Measurements from ENCODE around the gene HRH3.

The HRH3 gene

DNA sequence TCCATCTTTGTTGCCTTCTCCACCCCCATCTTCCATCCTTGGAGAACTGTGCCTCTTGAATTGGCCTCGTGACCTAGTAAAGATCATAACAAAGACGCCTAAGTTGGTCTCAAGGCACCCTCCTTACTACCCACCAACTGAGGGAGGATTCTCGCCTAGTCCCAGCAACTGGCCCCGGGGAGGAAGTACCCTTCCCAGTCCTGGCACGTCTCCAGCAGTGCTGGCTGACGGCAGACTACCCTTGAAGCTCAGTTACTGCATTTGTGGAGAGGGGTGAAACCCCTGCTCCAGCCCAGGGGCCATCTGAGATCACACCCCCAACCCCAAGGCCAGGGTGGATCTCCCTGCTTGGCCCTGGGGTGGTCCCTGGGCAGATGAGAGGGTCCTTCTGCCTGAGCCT is 16.1 kb upstream of the HRH3 start:
- no peak overlapping the region for H3K4me3 ChIP-seq (ENCODE audit: low read depth, low read length)
- H3K27ac ChIP-seq (ENCODE audit: low read depth, low read length), result no peak overlapping the region

DNA sequence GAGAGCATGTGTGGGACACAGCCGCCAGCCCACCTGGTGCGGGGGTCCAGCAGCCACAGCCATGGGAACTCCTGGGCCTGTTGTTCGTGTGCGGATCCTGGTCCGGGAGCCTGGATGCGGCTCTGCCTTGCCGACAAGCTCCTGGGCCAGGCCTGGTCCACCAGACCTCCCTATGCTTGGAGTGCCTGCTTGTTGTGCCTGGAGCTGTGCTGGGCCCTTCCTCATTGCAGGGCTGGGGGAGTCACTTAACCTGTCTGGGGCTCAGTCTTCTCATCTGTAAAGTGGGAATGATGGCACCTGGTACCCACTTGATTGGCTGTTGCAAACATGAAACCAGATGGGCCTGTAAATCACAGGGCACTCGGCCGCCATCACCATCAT is 15.7 kb upstream of the HRH3 start:
- Histone ChIP-seq H3K9me3 (ENCODE audit: control insufficient read depth, insufficient read depth, low read depth, low read length) (no peaks in the 10 kb centered on the region), H3K9ac (ENCODE audit: low read length) (no peak overlapping the region), H3K4me3 (ENCODE audit: low read depth, low read length) (no peak overlapping the region), H3K27ac (ENCODE audit: low read depth, low read length) (no peak overlapping the region), H3K27me3 (ENCODE audit: control insufficient read depth, insufficient read depth, low read length) (peaks cover 9% of the 10 kb centered on the region; the same call in 1 of the 2 replicates), H3K36me3 (ENCODE audit: control insufficient read depth, insufficient read depth, low read length) (no peaks in the 10 kb centered on the region), H3K4me1 (ENCODE audit: control insufficient read depth, insufficient read depth, low read length) (peaks cover 15% of the 10 kb centered on the region)

More for the DNA sequence above, 16.1 kb upstream of the HRH3 start:
- Histone ChIP-seq H3K27me3 (ENCODE audit: control insufficient read depth, insufficient read depth, low read length) (peaks cover 5% of the 10 kb centered on the region; the same call in 1 of the 2 replicates), H3K9ac (ENCODE audit: low read length) (no peak overlapping the region), H3K4me1 (ENCODE audit: control insufficient read depth, insufficient read depth, low read length) (peaks cover 15% of the 10 kb centered on the region), H3K9me3 (ENCODE audit: control insufficient read depth, insufficient read depth, low read depth, low read length) (no peaks in the 10 kb centered on the region), H3K36me3 (ENCODE audit: control insufficient read depth, insufficient read depth, low read length) (no peaks in the 10 kb centered on the region)

DNA sequence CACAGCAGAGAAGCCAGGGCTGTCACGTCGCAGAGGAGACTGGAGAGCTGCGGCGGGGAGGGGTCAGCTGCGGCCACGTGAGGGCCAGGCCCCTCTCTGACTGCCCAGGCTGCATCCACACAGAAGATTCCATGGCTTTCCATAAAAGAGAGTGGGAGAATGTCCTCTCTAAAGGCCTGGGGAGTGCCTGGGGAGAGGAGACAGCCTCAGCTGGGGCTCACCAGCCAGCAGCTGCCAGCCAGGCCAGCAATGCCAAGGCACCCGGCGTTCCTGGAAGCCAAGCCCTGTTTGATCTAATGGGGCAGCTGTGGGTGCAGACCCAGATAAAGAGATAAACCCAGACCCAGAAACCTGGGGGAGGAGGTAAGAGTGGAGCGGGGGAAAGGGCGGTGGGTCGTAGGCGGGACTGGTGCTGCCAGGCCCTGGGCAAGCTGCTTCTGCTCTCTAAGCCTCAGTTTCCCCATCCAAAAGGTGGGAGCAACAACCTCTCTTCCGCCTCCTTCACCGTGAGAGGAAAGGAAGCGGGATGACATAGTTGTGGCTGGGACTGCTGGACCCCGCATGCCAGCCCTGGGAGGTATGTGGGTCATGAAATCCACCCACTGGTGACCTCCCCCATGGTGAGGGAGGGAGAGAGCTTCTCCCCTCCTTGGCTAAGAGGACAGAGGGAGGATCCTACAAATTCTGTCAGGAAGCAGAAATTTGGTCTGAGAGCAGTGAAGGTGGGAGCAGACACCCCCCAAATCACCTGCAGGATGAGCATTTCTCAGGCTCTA is 15.1 kb upstream of the HRH3 start:
- Histone ChIP-seq H3K9ac (ENCODE audit: low read length) (no peak overlapping the region), H3K36me3 (ENCODE audit: control insufficient read depth, insufficient read depth, low read length) (no peaks in the 10 kb centered on the region), H3K4me3 (ENCODE audit: low read depth, low read length) (no peak overlapping the region), H3K4me1 (ENCODE audit: control insufficient read depth, insufficient read depth, low read length) (peaks cover 15% of the 10 kb centered on the region), H3K9me3 (ENCODE audit: control insufficient read depth, insufficient read depth, low read depth, low read length) (no peaks in the 10 kb centered on the region), H3K27me3 (ENCODE audit: control insufficient read depth, insufficient read depth, low read length) (peaks cover 9% of the 10 kb centered on the region; the same call in 1 of the 2 replicates), H3K27ac (ENCODE audit: low read depth, low read length) (no peak overlapping the region)

DNA sequence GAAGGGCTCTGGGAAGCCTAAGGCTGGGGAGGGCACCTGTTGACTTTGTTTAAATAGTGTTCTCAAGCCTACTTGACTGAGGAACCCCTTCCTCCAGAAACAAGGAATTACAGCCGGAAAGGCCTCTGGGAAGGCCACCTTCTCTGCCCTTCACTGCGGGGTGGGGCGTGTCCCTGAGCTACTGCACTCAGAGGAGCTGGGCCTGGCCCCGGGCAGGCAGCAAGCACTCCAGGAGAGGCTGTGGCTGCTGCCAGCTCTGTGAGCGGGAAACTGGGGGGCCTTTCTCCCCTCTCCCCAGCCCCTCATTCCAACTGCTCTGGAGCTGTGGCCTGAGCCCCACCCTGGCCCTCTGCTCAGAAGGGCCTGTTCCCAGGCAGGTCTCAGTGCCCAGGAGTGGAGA is 14.3 kb upstream of the HRH3 start:
- Histone ChIP-seq H3K9ac (ENCODE audit: low read length) (no peak overlapping the region), H3K27me3 (ENCODE audit: control insufficient read depth, insufficient read depth, low read length) (peaks cover 9% of the 10 kb centered on the region; the same call in 1 of the 2 replicates), H3K27ac (ENCODE audit: low read depth, low read length) (no peak overlapping the region), H3K36me3 (ENCODE audit: control insufficient read depth, insufficient read depth, low read length) (no peaks in the 10 kb centered on the region), H3K4me3 (ENCODE audit: low read depth, low read length) (no peak overlapping the region), H3K9me3 (ENCODE audit: control insufficient read depth, insufficient read depth, low read depth, low read length) (no peaks in the 10 kb centered on the region), H3K4me1 (ENCODE audit: control insufficient read depth, insufficient read depth, low read length) (peaks cover 11% of the 10 kb centered on the region)

DNA sequence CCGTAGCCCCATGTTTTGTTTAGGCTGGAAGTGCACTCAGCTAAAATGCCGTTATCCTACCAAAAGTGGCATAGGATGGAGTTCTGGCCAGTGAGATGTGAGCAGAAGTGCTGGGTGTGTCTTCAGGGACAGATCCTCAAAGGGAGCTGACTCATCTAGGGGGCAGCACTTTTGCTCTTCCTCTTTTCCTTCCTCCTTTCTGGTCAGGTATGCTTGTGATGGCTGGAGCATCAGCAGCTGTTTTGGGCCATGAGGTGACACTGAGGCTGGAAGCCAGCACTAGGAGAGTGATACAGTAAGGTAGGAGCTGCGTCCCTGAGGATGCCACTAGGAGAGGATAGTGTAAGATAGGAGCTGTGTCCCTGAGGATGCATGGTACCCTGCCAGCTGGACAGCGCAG is 13.6 kb upstream of the HRH3 start:
- Histone ChIP-seq H3K36me3 (ENCODE audit: control insufficient read depth, insufficient read depth, low read length) (no peaks in the 10 kb centered on the region), H3K27ac (ENCODE audit: low read depth, low read length) (no peak overlapping the region), H3K4me3 (ENCODE audit: low read depth, low read length) (no peak overlapping the region), H3K4me1 (ENCODE audit: control insufficient read depth, insufficient read depth, low read length) (peaks cover 7% of the 10 kb centered on the region; the same call in 1 of the 2 replicates), H3K9ac (ENCODE audit: low read length) (no peak overlapping the region), H3K27me3 (ENCODE audit: control insufficient read depth, insufficient read depth, low read length) (peaks cover 9% of the 10 kb centered on the region; the same call in 1 of the 2 replicates), H3K9me3 (ENCODE audit: control insufficient read depth, insufficient read depth, low read depth, low read length) (no peaks in the 10 kb centered on the region)

DNA sequence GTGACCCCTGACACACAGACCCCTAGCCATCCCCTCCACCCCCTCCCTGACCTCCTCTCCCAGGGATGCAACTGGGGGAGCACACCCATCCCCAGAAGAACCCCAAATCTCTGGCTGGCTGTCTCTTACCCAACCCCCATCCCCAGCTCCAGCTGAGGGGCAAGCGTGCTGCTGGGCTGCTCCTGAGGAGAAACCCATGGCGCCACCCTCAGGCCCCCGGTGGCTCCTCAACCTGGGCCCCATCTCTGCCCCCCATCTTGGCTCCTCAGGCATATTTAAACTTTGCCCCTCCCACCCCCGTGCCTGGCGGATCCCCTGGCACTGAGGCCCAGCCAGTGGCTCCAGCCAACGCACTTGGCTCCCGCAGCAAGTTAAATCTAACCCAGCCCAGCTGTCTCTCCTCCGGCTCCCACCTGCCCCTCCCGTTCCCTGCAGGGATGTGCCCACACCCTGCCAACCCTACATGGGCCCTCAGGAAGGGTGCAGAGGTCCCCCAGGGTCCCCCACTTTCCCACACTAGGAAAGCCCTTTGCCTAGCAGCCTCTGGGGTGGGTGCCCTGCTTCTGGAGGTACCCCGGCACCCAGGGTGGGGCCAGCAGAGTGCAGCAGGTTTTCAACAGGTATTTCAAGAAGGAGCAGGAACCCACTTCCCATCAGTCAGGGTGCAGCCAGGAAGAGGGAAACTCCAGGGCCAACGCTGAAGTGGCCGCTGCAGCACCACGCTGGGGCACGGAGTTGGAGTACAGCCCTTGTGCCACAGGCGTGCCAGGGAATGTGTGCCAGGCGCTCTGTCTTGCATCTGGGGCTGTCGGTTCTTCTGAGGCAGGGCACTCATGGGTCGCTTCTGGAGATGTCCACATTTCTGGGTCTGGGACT is 12.9 kb upstream of the HRH3 start:
- no peak overlapping the region for H3K9ac ChIP-seq (ENCODE audit: low read length)
- H3K4me1 ChIP-seq (ENCODE audit: control insufficient read depth, insufficient read depth, low read length), result peaks cover 7% of the 10 kb centered on the region; the same call in 1 of the 2 replicates
- no peak overlapping the region for H3K4me3 ChIP-seq (ENCODE audit: low read depth, low read length)
- H3K27me3 ChIP-seq (ENCODE audit: control insufficient read depth, insufficient read depth, low read length), result peaks cover 9% of the 10 kb centered on the region; the same call in 1 of the 2 replicates
- H3K36me3 ChIP-seq (ENCODE audit: control insufficient read depth, insufficient read depth, low read length), result no peaks in the 10 kb centered on the region
- H3K9me3 ChIP-seq (ENCODE audit: control insufficient read depth, insufficient read depth, low read depth, low read length), result no peaks in the 10 kb centered on the region
- no peak overlapping the region for H3K27ac ChIP-seq (ENCODE audit: low read depth, low read length)

DNA sequence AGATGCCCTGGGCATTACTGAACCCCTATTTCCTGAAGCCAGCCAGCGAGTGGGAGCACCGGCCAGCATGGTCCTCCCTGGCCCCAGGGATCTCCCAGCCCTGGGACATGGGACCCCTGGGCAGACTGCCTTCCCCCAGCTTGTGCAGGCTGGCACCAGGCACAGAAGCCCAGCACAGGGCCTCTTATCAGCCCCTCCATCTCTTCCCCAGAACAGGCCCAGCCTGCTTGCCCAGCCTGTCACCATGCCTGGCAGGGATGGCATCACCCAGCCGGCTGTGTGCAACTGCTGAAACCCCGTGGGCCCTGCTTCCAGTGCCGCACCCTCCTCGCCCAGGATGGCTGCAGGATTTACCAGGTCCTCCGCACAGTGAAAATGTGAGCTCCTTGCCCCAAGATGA is 12.1 kb upstream of the HRH3 start:
- Histone ChIP-seq H3K27me3 (ENCODE audit: control insufficient read depth, insufficient read depth, low read length) (peaks cover 9% of the 10 kb centered on the region; the same call in 1 of the 2 replicates), H3K4me1 (ENCODE audit: control insufficient read depth, insufficient read depth, low read length) (0 out of 2 replicates have a peak, but pooled peaks cover 3% of the 10 kb centered on the region), H3K36me3 (ENCODE audit: control insufficient read depth, insufficient read depth, low read length) (no peaks in the 10 kb centered on the region), H3K9ac (ENCODE audit: low read length) (no peak overlapping the region), H3K27ac (ENCODE audit: low read depth, low read length) (no peak overlapping the region), H3K9me3 (ENCODE audit: control insufficient read depth, insufficient read depth, low read depth, low read length) (no peaks in the 10 kb centered on the region), H3K4me3 (ENCODE audit: low read depth, low read length) (no peak overlapping the region)

DNA sequence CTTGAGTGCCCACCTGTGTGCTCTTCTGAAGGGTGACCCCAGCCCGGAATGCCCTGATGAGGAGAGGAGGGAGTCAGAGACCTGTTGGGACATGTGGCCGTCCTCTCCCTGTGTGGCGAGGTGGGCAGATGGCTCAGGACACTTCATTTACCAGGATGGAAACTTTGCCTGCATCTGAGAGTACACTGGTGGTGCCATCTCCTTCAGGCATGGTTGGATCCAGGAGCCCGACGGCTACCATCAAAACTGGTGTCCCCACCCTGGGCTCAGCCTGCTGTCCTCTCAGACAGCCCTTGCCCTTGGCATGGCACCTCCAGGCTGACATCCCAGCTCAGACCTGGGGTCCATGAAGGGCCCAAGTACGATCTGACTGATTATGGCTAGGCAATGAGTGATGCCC is 11.2 kb upstream of the HRH3 start:
- H3K9me3 ChIP-seq (ENCODE audit: control insufficient read depth, insufficient read depth, low read depth, low read length), result no peaks in the 10 kb centered on the region
- H3K27me3 ChIP-seq (ENCODE audit: control insufficient read depth, insufficient read depth, low read length), result peaks cover 16% of the 10 kb centered on the region; the same call in 1 of the 2 replicates
- H3K27ac ChIP-seq (ENCODE audit: low read depth, low read length), result no peak overlapping the region
- no peaks in the 10 kb centered on the region for H3K36me3 ChIP-seq (ENCODE audit: control insufficient read depth, insufficient read depth, low read length)
- H3K9ac ChIP-seq (ENCODE audit: low read length), result no peak overlapping the region
- H3K4me1 ChIP-seq (ENCODE audit: control insufficient read depth, insufficient read depth, low read length), result 0 out of 2 replicates have a peak, but pooled peaks cover 1% of the 10 kb centered on the region
- H3K4me3 ChIP-seq (ENCODE audit: low read depth, low read length), result no peak overlapping the region

DNA sequence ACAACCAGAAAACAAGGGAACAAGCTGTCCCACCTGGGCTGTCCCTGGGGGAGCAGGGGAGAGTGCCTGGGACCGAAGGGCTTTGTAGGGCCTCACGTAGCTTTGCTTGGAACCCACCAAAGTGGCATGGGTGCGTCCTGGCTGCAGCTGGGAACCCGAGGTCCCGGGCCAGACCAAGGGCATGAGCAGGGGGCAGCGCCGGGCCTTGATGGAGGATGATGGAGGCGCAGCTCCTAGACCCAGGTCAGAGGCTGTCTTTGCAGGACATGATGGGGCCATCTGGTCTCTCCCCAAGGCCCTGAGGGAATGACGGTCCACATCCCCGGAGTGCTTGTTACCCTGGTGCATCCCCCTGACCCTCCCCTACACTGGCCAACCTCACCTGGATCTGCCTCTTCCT is 10.6 kb upstream of the HRH3 start:
- H3K27me3 ChIP-seq (ENCODE audit: control insufficient read depth, insufficient read depth, low read length), result peaks cover 22% of the 10 kb centered on the region; the same call in 1 of the 2 replicates
- no peak overlapping the region for H3K27ac ChIP-seq (ENCODE audit: low read depth, low read length)
- H3K9ac ChIP-seq (ENCODE audit: low read length), result no peak overlapping the region
- H3K4me1 ChIP-seq (ENCODE audit: control insufficient read depth, insufficient read depth, low read length), result no peaks in the 10 kb centered on the region
- no peaks in the 10 kb centered on the region for H3K36me3 ChIP-seq (ENCODE audit: control insufficient read depth, insufficient read depth, low read length)
- H3K4me3 ChIP-seq (ENCODE audit: low read depth, low read length), result no peak overlapping the region
- no peaks in the 10 kb centered on the region for H3K9me3 ChIP-seq (ENCODE audit: control insufficient read depth, insufficient read depth, low read depth, low read length)

DNA sequence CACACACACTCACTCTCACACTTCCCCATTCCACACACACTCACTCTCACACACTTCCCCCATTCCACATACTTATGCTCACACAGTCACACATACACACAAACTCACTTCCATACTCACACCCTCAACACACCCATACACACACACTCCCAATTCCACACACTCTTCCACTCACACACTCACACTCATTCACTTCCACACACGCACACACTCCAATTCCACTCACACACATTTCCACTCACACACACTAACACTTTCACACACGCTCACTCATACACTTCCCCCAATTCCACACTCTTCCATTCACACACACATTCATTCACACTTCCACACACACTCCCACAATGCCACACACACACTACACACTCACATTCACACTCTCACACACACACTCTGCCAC is 10.2 kb upstream of the HRH3 start:
- Histone ChIP-seq H3K27me3 (ENCODE audit: control insufficient read depth, insufficient read depth, low read length) (peaks cover 26% of the 10 kb centered on the region; the same call in 1 of the 2 replicates), H3K4me1 (ENCODE audit: control insufficient read depth, insufficient read depth, low read length) (no peaks in the 10 kb centered on the region), H3K4me3 (ENCODE audit: low read depth, low read length) (no peak overlapping the region)

DNA sequence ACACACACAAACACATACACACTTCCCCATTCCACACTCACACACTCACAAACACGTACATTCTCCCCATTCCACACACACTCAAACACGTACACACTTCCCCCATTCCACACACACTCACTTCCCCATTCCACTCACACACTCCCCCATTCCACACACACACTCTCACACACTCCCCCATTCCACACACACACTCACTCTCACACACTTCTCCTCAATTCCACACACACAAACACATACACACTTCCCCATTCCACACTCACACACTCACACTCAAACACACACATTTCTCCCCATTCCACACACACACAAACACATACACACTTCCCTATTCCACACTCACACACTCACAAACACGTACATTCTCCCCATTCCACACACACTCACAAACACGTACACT is 9.6 kb upstream of the HRH3 start:
- H3K4me1 ChIP-seq (ENCODE audit: control insufficient read depth, insufficient read depth, low read length), result no peaks in the 10 kb centered on the region
- no peak overlapping the region for H3K27ac ChIP-seq (ENCODE audit: low read depth, low read length)
- no peaks in the 10 kb centered on the region for H3K9me3 ChIP-seq (ENCODE audit: control insufficient read depth, insufficient read depth, low read depth, low read length)
- no peaks in the 10 kb centered on the region for H3K36me3 ChIP-seq (ENCODE audit: control insufficient read depth, insufficient read depth, low read length)
- H3K27me3 ChIP-seq (ENCODE audit: control insufficient read depth, insufficient read depth, low read length), result peaks cover 32% of the 10 kb centered on the region; the same call in 1 of the 2 replicates
- no peak overlapping the region for H3K4me3 ChIP-seq (ENCODE audit: low read depth, low read length)
- H3K9ac ChIP-seq (ENCODE audit: low read length), result no peak overlapping the region

More for the DNA sequence above, 10.2 kb upstream of the HRH3 start:
- Histone ChIP-seq H3K9me3 (ENCODE audit: control insufficient read depth, insufficient read depth, low read depth, low read length) (no peaks in the 10 kb centered on the region), H3K27ac (ENCODE audit: low read depth, low read length) (no peak overlapping the region), H3K9ac (ENCODE audit: low read length) (no peak overlapping the region), H3K36me3 (ENCODE audit: control insufficient read depth, insufficient read depth, low read length) (no peaks in the 10 kb centered on the region)

Data from HUES6 (cell line).